Activated T-cell treated with anti-CD3 and anti-CD28 coated beads, Interleukin-2, amount 50 U/mL, for 24 hours (primary cell): ENCODE results near the gene BIN1.
A peak's percentile ranks its signal among the peaks of the same experiment; 100 is the strongest.
"Not testable (repeated sequence)": the region's sequence is repeated elsewhere in the genome, so short reads cannot be mapped to it uniquely, and the experiment has no call there.

Source experiments
- DNase-seq: peaks from one replicate; pipeline ENCODE4 v3.0.0-alpha.2; 2020
- H3K27ac Mint-ChIP-seq: 2 replicates; pipeline ENCODE4 v1.8.0; 2020; ENCODE audit warnings: mild to moderate bottlenecking, mixed read lengths
- H3K27me3 Mint-ChIP-seq: 2 replicates; pipeline ENCODE4 v1.8.0; 2020; ENCODE audit warnings: mixed read lengths
- H3K36me3 Mint-ChIP-seq: 2 replicates; pipeline ENCODE4 v1.8.0; 2020; ENCODE audit warnings: low read depth, mixed read lengths
- H3K4me1 Mint-ChIP-seq: 2 replicates; pipeline ENCODE4 v1.8.0; 2020; ENCODE audit warnings: low read depth, mixed read lengths
- H3K4me3 Mint-ChIP-seq: 2 replicates; pipeline ENCODE4 v1.8.0; 2020; ENCODE audit warnings: mild to moderate bottlenecking, moderate library complexity, mixed read lengths
- H3K9me3 Mint-ChIP-seq: 2 replicates; pipeline ENCODE4 v1.8.0; 2020; ENCODE audit warnings: mixed read lengths

Gene BIN1

GRCh38 chr2:127120408-127120807, 13.5 kb upstream of the BIN1 start:
- H3K4me3 Mint-ChIP-seq, DNase-seq, H3K4me1 Mint-ChIP-seq, H3K36me3 Mint-ChIP-seq, H3K27ac Mint-ChIP-seq, H3K27me3 Mint-ChIP-seq, H3K9me3 Mint-ChIP-seq: not testable (repeated sequence)

DNA sequence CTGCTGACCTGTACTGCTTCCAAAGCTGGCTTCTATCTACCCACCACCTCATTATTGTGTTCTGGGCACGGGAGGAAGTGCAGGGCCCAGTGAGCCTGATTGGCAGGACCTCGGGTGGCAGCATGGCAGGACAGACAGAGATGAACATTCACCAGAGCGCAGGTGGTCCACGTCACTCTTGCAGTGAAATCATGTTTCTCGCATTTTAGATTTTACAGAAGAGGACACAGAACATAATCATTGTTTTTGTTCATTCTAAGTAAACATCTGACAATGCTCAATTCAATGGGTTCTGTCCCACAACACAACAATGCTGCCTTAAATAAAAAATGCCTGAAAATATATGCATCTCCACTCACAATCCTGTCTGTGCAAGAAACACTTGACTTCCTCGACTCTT, 11.5 kb upstream of the BIN1 start:
- DNase-seq, result no peak
- no peaks in the 10 kb centered on the region for H3K27me3 Mint-ChIP-seq
- no peak overlapping the region for H3K27ac Mint-ChIP-seq
- no peaks in the 10 kb centered on the region for H3K36me3 Mint-ChIP-seq
- no peak overlapping the region for H3K4me3 Mint-ChIP-seq
- no peaks in the 10 kb centered on the region for H3K4me1 Mint-ChIP-seq
- no peaks in the 10 kb centered on the region for H3K9me3 Mint-ChIP-seq

GRCh38 chr2:127118038-127118437, 11.1 kb upstream of the BIN1 start:
- Mint-ChIP-seq H3K36me3 (no peaks in the 10 kb centered on the region), H3K4me1 (no peaks in the 10 kb centered on the region), H3K27ac (no peak overlapping the region), H3K27me3 (peaks cover under 1% of the 10 kb centered on the region), H3K9me3 (no peaks in the 10 kb centered on the region), H3K4me3 (no peak overlapping the region)
- no peak for DNase-seq

- Mint-ChIP-seq H3K27me3 (peaks cover 5% of the 10 kb centered on the region), H3K4me1 (no peaks in the 10 kb centered on the region), H3K4me3 (no peak overlapping the region), H3K27ac (no peak overlapping the region), H3K9me3 (no peaks in the 10 kb centered on the region), H3K36me3 (no peaks in the 10 kb centered on the region)
- no peak for DNase-seq
These were observed 10.6 kb upstream of the BIN1 start for GRCh38 chr2:127117603-127118002.

DNA sequence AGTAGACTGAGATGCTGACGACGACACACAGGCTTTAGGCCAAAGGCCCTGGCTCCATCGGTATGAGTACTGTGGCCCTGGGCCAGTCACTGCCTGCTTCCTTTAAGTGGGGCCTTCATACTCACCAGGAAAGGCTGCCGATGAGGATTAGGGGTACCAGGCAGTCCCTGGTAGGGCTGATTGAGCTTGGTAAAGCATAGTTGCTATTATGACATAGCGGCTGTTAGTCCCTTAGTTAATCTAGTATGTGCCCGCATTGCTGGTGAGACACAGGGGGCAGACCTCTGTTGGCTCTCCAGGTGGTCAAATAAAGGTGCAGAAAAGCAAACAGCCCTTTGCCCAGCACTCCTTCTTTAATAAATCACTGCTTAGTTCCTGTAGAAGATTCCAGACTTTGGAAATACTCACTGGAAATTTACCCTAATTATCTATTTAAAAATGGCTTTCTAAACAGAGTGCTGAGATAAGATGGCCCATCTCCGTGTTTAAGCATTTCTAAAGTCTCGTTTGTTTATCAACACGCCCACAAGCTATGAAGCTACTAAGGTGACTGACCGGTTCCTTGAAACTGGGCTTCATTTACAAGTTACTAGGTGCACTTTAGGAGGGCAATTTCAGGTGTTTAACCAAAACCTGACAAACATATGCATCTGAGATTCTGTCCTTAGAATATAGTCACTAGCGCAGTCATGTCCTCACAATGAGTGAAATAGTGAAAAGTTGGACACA, 8.7 kb upstream of the BIN1 start:
- no peaks in the 10 kb centered on the region for H3K9me3 Mint-ChIP-seq
- no peaks in the 10 kb centered on the region for H3K36me3 Mint-ChIP-seq
- no peak overlapping the region for H3K4me3 Mint-ChIP-seq
- DNase-seq, result no peak
- peaks cover 10% of the 10 kb centered on the region for H3K27me3 Mint-ChIP-seq
- H3K27ac Mint-ChIP-seq, result no peak overlapping the region
- no peaks in the 10 kb centered on the region for H3K4me1 Mint-ChIP-seq

DNA sequence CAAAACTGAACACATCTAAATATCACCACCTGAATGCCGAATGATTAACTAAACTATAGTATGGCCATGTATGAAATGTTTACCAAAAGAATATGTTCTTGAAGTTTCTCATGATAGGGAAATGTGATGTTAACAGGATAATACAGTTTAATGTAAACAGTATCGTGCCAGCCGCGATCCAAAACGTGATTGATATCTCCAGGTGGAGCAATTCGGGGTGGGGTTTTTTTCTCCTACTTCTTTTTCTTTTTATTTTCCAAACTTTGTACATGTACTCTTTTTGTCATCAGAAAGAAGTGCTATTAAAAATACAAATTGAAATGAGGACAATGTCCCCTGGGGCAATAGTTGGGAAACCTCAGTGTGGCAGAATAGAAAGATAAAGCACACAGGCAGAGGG, 4.0 kb upstream of the BIN1 start:
- H3K27ac Mint-ChIP-seq, result no peak overlapping the region
- peaks cover 5% of the 10 kb centered on the region for H3K4me1 Mint-ChIP-seq
- no peak overlapping the region for H3K4me3 Mint-ChIP-seq
- no peaks in the 10 kb centered on the region for H3K36me3 Mint-ChIP-seq
- peaks cover 23% of the 10 kb centered on the region for H3K27me3 Mint-ChIP-seq
- no peak for DNase-seq
- H3K9me3 Mint-ChIP-seq, result no peaks in the 10 kb centered on the region

DNA sequence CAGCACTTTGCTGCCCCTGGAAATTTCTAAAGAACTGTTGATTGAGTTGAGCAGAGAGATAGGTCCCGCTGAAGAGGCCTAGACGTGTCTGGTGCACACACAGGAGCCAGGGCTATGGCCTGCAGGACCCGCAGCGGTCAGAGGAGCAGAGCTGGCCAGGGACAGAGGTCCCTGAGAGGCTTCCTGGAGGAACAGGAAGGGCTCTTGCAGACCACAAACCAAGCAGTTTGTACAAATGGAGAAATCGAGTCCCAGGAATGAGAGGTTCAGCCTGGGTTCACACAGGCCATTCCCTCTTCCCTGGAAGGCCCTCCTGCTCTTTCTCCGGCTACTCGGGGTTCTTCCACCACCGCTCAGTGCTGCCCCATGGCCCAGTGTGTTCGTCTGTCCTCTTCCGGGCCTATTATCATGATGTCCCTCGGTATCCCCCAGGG, 1.2 kb upstream of the BIN1 start:
- peaks cover 32% of the 10 kb centered on the region for H3K27me3 Mint-ChIP-seq
- H3K4me1 Mint-ChIP-seq, result peaks cover 5% of the 10 kb centered on the region
- H3K9me3 Mint-ChIP-seq, result no peaks in the 10 kb centered on the region
- no peak for DNase-seq
- no peaks in the 10 kb centered on the region for H3K36me3 Mint-ChIP-seq
- H3K4me3 Mint-ChIP-seq, result peak overlapping the region; percentile 77
- no peak overlapping the region for H3K27ac Mint-ChIP-seq

GRCh38 chr2:127107622-127107999, 657 bp upstream of the BIN1 start:
- Mint-ChIP-seq H3K27me3 (peaks cover 27% of the 10 kb centered on the region), H3K4me1 (peaks cover 5% of the 10 kb centered on the region), H3K9me3 (no peaks in the 10 kb centered on the region), H3K27ac (no peak overlapping the region), H3K36me3 (no peaks in the 10 kb centered on the region), H3K4me3 (peak overlapping the region; percentile 77)
- no peak for DNase-seq

GRCh38 chr2:127106457-127106990, 430 bp downstream of the BIN1 start:
- Mint-ChIP-seq H3K4me1 (peaks cover 5% of the 10 kb centered on the region), H3K27ac (no peak overlapping the region), H3K27me3 (peaks cover 26% of the 10 kb centered on the region), H3K4me3 (peak overlapping the region; percentile 69), H3K9me3 (no peaks in the 10 kb centered on the region), H3K36me3 (no peaks in the 10 kb centered on the region)
- DNase-seq, result no peak

GRCh38 chr2:127105656-127106456, 1.1 kb downstream of the BIN1 start:
- no peaks in the 10 kb centered on the region for H3K36me3 Mint-ChIP-seq
- DNase-seq, result no peak

GRCh38 chr2:127104881-127105655, 1.9 kb downstream of the BIN1 start:
- Mint-ChIP-seq H3K4me3 (no peak overlapping the region), H3K9me3 (no peaks in the 10 kb centered on the region), H3K36me3 (no peaks in the 10 kb centered on the region), H3K4me1 (peaks cover 5% of the 10 kb centered on the region), H3K27me3 (peaks cover 21% of the 10 kb centered on the region), H3K27ac (no peak overlapping the region)
- no peak for DNase-seq

More at GRCh38 chr2:127105656-127106456, 1.1 kb downstream of the BIN1 start:
- Mint-ChIP-seq H3K27me3 (peaks cover 23% of the 10 kb centered on the region), H3K9me3 (no peaks in the 10 kb centered on the region), H3K4me3 (peak overlapping the region; percentile 69), H3K27ac (no peak overlapping the region), H3K4me1 (peaks cover 5% of the 10 kb centered on the region)

DNA sequence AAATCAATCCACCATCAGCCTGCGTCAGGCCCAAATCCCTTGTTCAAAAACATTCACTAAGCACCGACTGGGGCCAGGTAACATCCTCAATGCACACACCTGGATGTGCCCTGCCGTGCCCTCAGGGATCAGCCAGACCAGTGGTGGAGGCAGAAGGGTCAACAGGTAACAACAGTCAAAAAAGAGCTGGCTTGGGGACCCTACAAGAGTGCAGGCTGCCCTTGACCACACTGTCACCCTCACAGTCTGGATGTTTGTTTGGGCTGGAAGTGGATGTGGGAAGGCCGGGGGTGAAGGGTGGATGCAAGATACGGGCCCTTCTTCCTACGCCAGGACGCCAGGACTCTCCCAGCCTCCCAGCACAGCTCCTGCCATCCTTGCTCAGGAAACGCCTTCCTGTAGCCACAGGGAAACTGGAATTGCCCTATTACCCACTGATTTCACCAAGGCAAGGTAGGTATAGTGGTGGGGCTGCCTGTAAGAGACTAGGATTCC, 2.7 kb downstream of the BIN1 start:
- no peak for DNase-seq
- H3K4me3 Mint-ChIP-seq, result no peak overlapping the region
- H3K27me3 Mint-ChIP-seq, result peaks cover 18% of the 10 kb centered on the region
- H3K9me3 Mint-ChIP-seq, result no peaks in the 10 kb centered on the region
- peaks cover 5% of the 10 kb centered on the region for H3K4me1 Mint-ChIP-seq
- no peaks in the 10 kb centered on the region for H3K36me3 Mint-ChIP-seq
- no peak overlapping the region for H3K27ac Mint-ChIP-seq

GRCh38 chr2:127103243-127104165, 3.5 kb downstream of the BIN1 start:
- Mint-ChIP-seq H3K9me3 (no peaks in the 10 kb centered on the region), H3K36me3 (no peaks in the 10 kb centered on the region), H3K27me3 (peaks cover 18% of the 10 kb centered on the region), H3K27ac (no peak overlapping the region), H3K4me3 (no peak overlapping the region), H3K4me1 (peaks cover 5% of the 10 kb centered on the region)
- no peak for DNase-seq
